Ascending aorta (tissue), 2 donors: ENCODE measurements around the gene MRPL55. TPM values are rescaled to one million over a fixed set of nuclear protein-coding genes. Genes with fewer than 3 reads are reported as not detected.

ENCODE experiments used
- DNase-seq, 2 donors: peaks; one replicate each; pipeline ENCODE4 v3.0.0-alpha.2; 2019; ENCODE audit warnings: low spot score in 2 of 2
- H3K27ac ChIP-seq, 2 donors: fragments of 200-600 bp; sonication (generic); one replicate each; pipeline ENCODE4 v1.5.1; 2016 to 2017; ENCODE audit warnings: mild to moderate bottlenecking in 1 of 2
- H3K27me3 ChIP-seq: fragments of 200-600 bp; sonication (generic); one replicate; pipeline ENCODE4 v1.5.1; 2017
- H3K36me3 ChIP-seq, 2 donors: fragments of 200-600 bp; sonication (generic); one replicate each; pipeline ENCODE4 v1.5.1; 2016
- H3K4me1 ChIP-seq, 2 donors: fragments of 200-600 bp; sonication (generic); one replicate each; pipeline ENCODE4 v1.5.1; 2016 to 2017; ENCODE audit warnings: mild to moderate bottlenecking in 1 of 2
- H3K4me3 ChIP-seq, 2 donors: fragments of 200-600 bp; sonication (generic); one replicate each; pipeline ENCODE4 v1.5.1; 2016 to 2017; ENCODE audit warnings: mild to moderate bottlenecking in 1 of 2
- H3K9me3 ChIP-seq, 2 donors: fragments of 200-600 bp; sonication (generic); one replicate each; pipeline ENCODE4 v1.5.1; 2016
- CTCF ChIP-seq, 3 experiments: fragments of 200-600 bp in 2 of 3; fragments of 450-650 bp in 1 of 3; sonication (generic) in 2 of 3; IDR thresholded peaks; one replicate each; pipeline ENCODE4 v1.5.1; 2016 to 2019; ENCODE audit warnings: antibody characterized with exemption in 3 of 3, mild to moderate bottlenecking in 1 of 3, moderate library complexity in 1 of 3
- intact Hi-C: fragments of 100-400 bp; cut with DNase I; formaldehyde crosslinking; loops from one replicate; pipeline ENCODE4 v1.15.1; 2023
- total RNA-seq: library from RNA; depleted of rRNA; stranded (reverse); fragments of >200 nt; gene quantifications from one replicate; pipeline ENCODE4 v1.1.0, GENCODE V29; 2016

MRPL55 gene
- total RNA-seq, 1 donor from 2014 or later = 23.6 TPM

- Histone ChIP-seq H3K36me3 (no peaks in the 10 kb centered on the region), H3K4me1 (no peaks in the 10 kb centered on the region), H3K27me3 (no peaks in the 10 kb centered on the region), H3K27ac (peak overlapping the region; percentile 30 to 47), H3K4me3 (no peak overlapping the region), H3K9me3 (no peaks in the 10 kb centered on the region)
- intact Hi-C loops = no loop called here
- TF ChIP-seq CTCF (IDR thresholded peaks at IDR 0.05) = no peak
- DNase-seq = no peak
Observed at GRCh38 chr1:228120857-228121489, 11.9 kb upstream of the MRPL55 start.

- no peak for DNase-seq
- H3K27me3 ChIP-seq = no peaks in the 10 kb centered on the region
- peak overlapping the region; percentile 30 to 47 for H3K27ac ChIP-seq
- H3K9me3 ChIP-seq = no peaks in the 10 kb centered on the region
- no peaks in the 10 kb centered on the region for H3K36me3 ChIP-seq
- intact Hi-C loops = no loop called here
- no peaks in the 10 kb centered on the region for H3K4me1 ChIP-seq
- TF ChIP-seq CTCF (IDR thresholded peaks at IDR 0.05) = peak in 1 of 3 experiments; percentile 5
- no peak overlapping the region for H3K4me3 ChIP-seq
Observed at GRCh38 chr1:228120351-228120750, 11.3 kb upstream of the MRPL55 start.

GRCh38 chr1:228118040-228118439 lies 8.9 kb upstream of the MRPL55 start:
- no peaks in the 10 kb centered on the region for H3K36me3 ChIP-seq
- H3K27me3 ChIP-seq = no peaks in the 10 kb centered on the region
- no peak for TF ChIP-seq CTCF (IDR thresholded peaks at IDR 0.05)
- H3K4me3 ChIP-seq = no peak overlapping the region
- no peaks in the 10 kb centered on the region for H3K4me1 ChIP-seq
- no peak overlapping the region for H3K27ac ChIP-seq
- DNase-seq = no peak
- intact Hi-C loops = no loop called here
- no peaks in the 10 kb centered on the region for H3K9me3 ChIP-seq

GRCh38 chr1:228117335-228117734 lies 8.2 kb upstream of the MRPL55 start:
- no peak for TF ChIP-seq CTCF (IDR thresholded peaks at IDR 0.05)
- no peak overlapping the region for H3K4me3 ChIP-seq
- intact Hi-C loops = no loop called here
- H3K9me3 ChIP-seq = no peaks in the 10 kb centered on the region
- DNase-seq = no peak
- H3K27me3 ChIP-seq = no peaks in the 10 kb centered on the region
- no peaks in the 10 kb centered on the region for H3K4me1 ChIP-seq
- H3K36me3 ChIP-seq = no peaks in the 10 kb centered on the region
- H3K27ac ChIP-seq = no peak overlapping the region

GRCh38 chr1:228114827-228115226 lies 5.7 kb upstream of the MRPL55 start:
- intact Hi-C loops = no loop called here
- Histone ChIP-seq H3K4me1 (peaks cover 5 to 8% of the 10 kb centered on the region in 2 donors), H3K4me3 (no peak overlapping the region)

More at GRCh38 chr1:228114827-228115226, 5.7 kb upstream of the MRPL55 start:
- DNase-seq = no peak
- TF ChIP-seq CTCF (IDR thresholded peaks at IDR 0.05) = no peak
- Histone ChIP-seq H3K9me3 (no peaks in the 10 kb centered on the region), H3K27ac (no peak overlapping the region), H3K27me3 (no peaks in the 10 kb centered on the region), H3K36me3 (no peaks in the 10 kb centered on the region)
